ENCODE results near the gene LMO7.

LMO7 gene

DNA sequence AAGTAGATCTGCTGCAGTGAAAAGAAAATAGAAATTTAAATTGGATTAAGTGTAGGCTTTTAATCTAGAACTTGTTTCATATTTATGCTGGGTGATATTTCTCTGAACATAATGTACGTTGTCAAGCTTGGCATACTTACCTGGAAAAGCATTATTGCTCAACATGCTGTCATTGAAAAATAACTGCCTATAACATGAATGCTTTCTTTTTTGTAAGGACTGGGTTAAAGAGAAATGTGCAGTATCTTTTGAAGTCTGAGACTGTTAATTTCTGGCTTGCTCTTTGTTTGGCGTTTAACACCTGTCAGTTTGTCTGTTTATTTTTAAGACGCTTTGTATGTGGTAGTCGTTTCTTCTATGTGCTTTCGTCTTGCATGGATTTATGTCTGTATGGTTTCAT lies 175.2 kb downstream of the LMO7 start:
- Histone ChIP-seq H2AFZ (ENCODE audit: low read length) (no peak overlapping the region), H3K9ac (ENCODE audit: low read depth, low read length, poor library complexity) (no peak overlapping the region), H3K18ac (ENCODE audit: low read length) (no peak overlapping the region), H3K79me1 (ENCODE audit: low read depth, low read length) (no peaks in the 10 kb centered on the region), H3K14ac (ENCODE audit: low read length) (no peak overlapping the region), H4K91ac (ENCODE audit: low read depth, low read length, poor library complexity) (no peak overlapping the region), H3K23ac (ENCODE audit: low read depth, low read length, poor library complexity) (no peak overlapping the region), H3K4me1 (ENCODE audit: control insufficient read depth in 2 of 2, insufficient read depth in 1 of 2, low read depth in 1 of 2, low read length in 2 of 2) (no peaks in the 10 kb centered on the region), H3K4ac (ENCODE audit: low read length) (no peak overlapping the region), H3K4me3 (ENCODE audit: low read length in 2 of 2) (no peak overlapping the region), H3K4me2 (ENCODE audit: insufficient read depth, low read length, poor library complexity, severe bottlenecking) (no peak overlapping the region), H2BK12ac (ENCODE audit: low read length) (no peak overlapping the region), H3K36me3 (replicated peaks in 1 of 2; ENCODE audit: control insufficient read depth in 2 of 2, insufficient read depth in 2 of 2, low read length in 2 of 2) (no peaks in the 10 kb centered on the region), H3K9me3 (replicated peaks in 1 of 2; ENCODE audit: control insufficient read depth in 2 of 2, insufficient read depth in 1 of 2, low read depth in 1 of 2, low read length in 2 of 2) (no peaks in the 10 kb centered on the region), H2BK5ac (ENCODE audit: low read length) (no peak overlapping the region), H2BK15ac (ENCODE audit: low read length) (no peak overlapping the region), H3K27me3 (ENCODE audit: control insufficient read depth in 3 of 3, insufficient read depth in 3 of 3, low read depth in 1 of 3, low read length in 3 of 3) (no peaks in the 10 kb centered on the region), H2BK120ac (ENCODE audit: low read depth, low read length) (no peak overlapping the region), H4K8ac (ENCODE audit: low read depth, low read length) (no peak overlapping the region), H3K27ac (replicated peaks; ENCODE audit: low read length) (no peak overlapping the region), H2AK5ac (ENCODE audit: low read depth, low read length) (no peak overlapping the region)
- DNase-seq (ENCODE audit: low spot score), result no peak
- no CpG with 5 or more reads among the region's 5 CpGs for WGBS, 2 donors (ENCODE audit: extremely low coverage in 2 of 2, insufficient read length in 2 of 2, insufficient replicate concordance in 1 of 2)

DNA sequence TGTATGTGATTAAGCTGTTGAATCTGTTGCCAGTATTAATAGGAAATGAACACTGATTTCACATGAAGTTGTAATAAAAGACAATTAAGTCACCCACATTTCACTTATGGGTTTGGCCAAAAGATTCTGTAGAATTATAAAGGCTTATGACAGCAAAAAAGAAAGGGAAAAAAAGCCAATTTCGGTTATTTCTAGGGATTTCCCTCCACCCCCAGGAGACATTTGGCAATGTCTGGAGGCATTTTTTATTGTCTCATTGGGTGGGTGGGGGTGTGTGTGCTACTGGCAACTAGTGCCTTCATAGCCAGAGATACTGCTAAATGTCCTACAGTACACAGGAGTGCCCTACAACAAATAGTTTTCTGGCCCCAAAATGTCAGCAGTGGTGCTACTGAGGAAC lies 175.7 kb downstream of the LMO7 start:
- Histone ChIP-seq H3K27ac (replicated peaks; ENCODE audit: low read length) (no peak overlapping the region), H3K4me3 (ENCODE audit: low read length in 2 of 2) (no peak overlapping the region), H3K79me1 (ENCODE audit: low read depth, low read length) (no peaks in the 10 kb centered on the region), H2BK5ac (ENCODE audit: low read length) (no peak overlapping the region), H3K4me2 (ENCODE audit: insufficient read depth, low read length, poor library complexity, severe bottlenecking) (no peak overlapping the region), H3K9me3 (replicated peaks in 1 of 2; ENCODE audit: control insufficient read depth in 2 of 2, insufficient read depth in 1 of 2, low read depth in 1 of 2, low read length in 2 of 2) (no peaks in the 10 kb centered on the region), H2BK12ac (ENCODE audit: low read length) (no peak overlapping the region), H3K14ac (ENCODE audit: low read length) (no peak overlapping the region), H3K4ac (ENCODE audit: low read length) (no peak overlapping the region), H3K4me1 (ENCODE audit: control insufficient read depth in 2 of 2, insufficient read depth in 1 of 2, low read depth in 1 of 2, low read length in 2 of 2) (no peaks in the 10 kb centered on the region), H3K23ac (ENCODE audit: low read depth, low read length, poor library complexity) (no peak overlapping the region), H2BK120ac (ENCODE audit: low read depth, low read length) (no peak overlapping the region), H4K91ac (ENCODE audit: low read depth, low read length, poor library complexity) (no peak overlapping the region), H4K8ac (ENCODE audit: low read depth, low read length) (no peak overlapping the region), H3K9ac (ENCODE audit: low read depth, low read length, poor library complexity) (no peak overlapping the region), H3K18ac (ENCODE audit: low read length) (no peak overlapping the region), H3K36me3 (replicated peaks in 1 of 2; ENCODE audit: control insufficient read depth in 2 of 2, insufficient read depth in 2 of 2, low read length in 2 of 2) (no peaks in the 10 kb centered on the region), H2AFZ (ENCODE audit: low read length) (no peak overlapping the region), H2BK15ac (ENCODE audit: low read length) (no peak overlapping the region), H2AK5ac (ENCODE audit: low read depth, low read length) (no peak overlapping the region), H3K27me3 (ENCODE audit: control insufficient read depth in 3 of 3, insufficient read depth in 3 of 3, low read depth in 1 of 3, low read length in 3 of 3) (no peaks in the 10 kb centered on the region)
- DNase-seq (ENCODE audit: low spot score), result no peak
- WGBS, 2 donors (ENCODE audit: extremely low coverage in 2 of 2, insufficient read length in 2 of 2, insufficient replicate concordance in 1 of 2), result no CpG with 5 or more reads among the region's 1 CpG

DNA sequence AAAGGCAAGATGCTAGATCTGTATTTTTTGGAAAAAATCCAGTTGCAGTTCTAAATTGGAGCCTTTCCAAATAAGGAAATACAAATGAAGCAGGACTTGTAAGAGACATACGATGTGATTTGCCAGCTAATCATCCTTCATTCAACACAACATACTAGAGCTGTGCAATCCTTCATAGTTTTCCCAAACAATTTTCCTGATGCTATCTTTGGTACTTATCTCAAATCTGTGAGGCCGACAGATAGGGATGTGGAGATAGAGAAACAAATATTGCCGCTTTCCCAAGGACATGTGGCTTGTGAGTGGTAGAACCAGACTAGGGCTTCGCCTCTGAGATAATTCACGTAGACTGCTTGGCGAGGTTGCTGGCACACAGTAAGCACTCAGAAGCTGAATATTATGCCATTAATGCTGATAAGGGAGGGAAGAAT lies 176.6 kb downstream of the LMO7 start:
- no peak overlapping the region for H2AK5ac ChIP-seq (ENCODE audit: low read depth, low read length)
- no peak overlapping the region for H3K4ac ChIP-seq (ENCODE audit: low read length)
- no peak overlapping the region for H3K14ac ChIP-seq (ENCODE audit: low read length)
- no peaks in the 10 kb centered on the region for H3K4me1 ChIP-seq (ENCODE audit: control insufficient read depth in 2 of 2, insufficient read depth in 1 of 2, low read depth in 1 of 2, low read length in 2 of 2)
- H3K9me3 ChIP-seq (replicated peaks in 1 of 2; ENCODE audit: control insufficient read depth in 2 of 2, insufficient read depth in 1 of 2, low read depth in 1 of 2, low read length in 2 of 2), result no peaks in the 10 kb centered on the region
- H2BK12ac ChIP-seq (ENCODE audit: low read length), result no peak overlapping the region
- H3K4me3 ChIP-seq (ENCODE audit: low read length in 2 of 2), result no peak overlapping the region
- no peak overlapping the region for H3K4me2 ChIP-seq (ENCODE audit: insufficient read depth, low read length, poor library complexity, severe bottlenecking)
- H3K79me1 ChIP-seq (ENCODE audit: low read depth, low read length), result no peaks in the 10 kb centered on the region
- H3K36me3 ChIP-seq (replicated peaks in 1 of 2; ENCODE audit: control insufficient read depth in 2 of 2, insufficient read depth in 2 of 2, low read length in 2 of 2), result no peaks in the 10 kb centered on the region
- no peak overlapping the region for H3K9ac ChIP-seq (ENCODE audit: low read depth, low read length, poor library complexity)
- H2BK5ac ChIP-seq (ENCODE audit: low read length), result no peak overlapping the region
- H3K27me3 ChIP-seq (ENCODE audit: control insufficient read depth in 3 of 3, insufficient read depth in 3 of 3, low read depth in 1 of 3, low read length in 3 of 3), result no peaks in the 10 kb centered on the region
- no peak overlapping the region for H4K8ac ChIP-seq (ENCODE audit: low read depth, low read length)
- no peak overlapping the region for H2AFZ ChIP-seq (ENCODE audit: low read length)
- no peak overlapping the region for H3K27ac ChIP-seq (replicated peaks; ENCODE audit: low read length)
- WGBS, 2 donors (ENCODE audit: extremely low coverage in 2 of 2, insufficient read length in 2 of 2, insufficient replicate concordance in 1 of 2), result no CpG with 5 or more reads among the region's 6 CpGs
- no peak overlapping the region for H3K18ac ChIP-seq (ENCODE audit: low read length)
- H2BK120ac ChIP-seq (ENCODE audit: low read depth, low read length), result no peak overlapping the region
- no peak overlapping the region for H3K23ac ChIP-seq (ENCODE audit: low read depth, low read length, poor library complexity)
- H4K91ac ChIP-seq (ENCODE audit: low read depth, low read length, poor library complexity), result no peak overlapping the region
- DNase-seq (ENCODE audit: low spot score), result no peak
- H2BK15ac ChIP-seq (ENCODE audit: low read length), result no peak overlapping the region

DNA sequence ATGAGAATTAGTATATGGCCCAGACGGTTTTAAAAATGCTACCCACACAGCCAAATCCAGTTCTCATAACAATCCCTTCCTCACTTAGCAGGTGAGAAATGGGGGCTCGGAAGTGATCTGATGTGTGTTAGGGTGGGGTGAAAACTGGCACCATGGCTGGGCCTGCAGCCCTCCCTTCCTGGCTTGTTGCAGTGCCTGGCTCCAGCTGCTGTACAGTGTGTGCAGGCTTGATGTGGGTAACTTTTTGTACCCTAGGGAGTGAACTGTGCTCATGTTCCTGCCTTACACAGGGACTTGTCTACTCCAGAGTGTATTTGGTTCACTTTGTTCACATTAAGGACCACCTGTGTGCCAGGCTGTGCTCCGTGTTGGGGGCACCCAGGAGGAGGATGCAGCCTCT lies 177.2 kb downstream of the LMO7 start:
- no peak overlapping the region for H2BK12ac ChIP-seq (ENCODE audit: low read length)
- no peak overlapping the region for H3K18ac ChIP-seq (ENCODE audit: low read length)
- WGBS, 2 donors (ENCODE audit: extremely low coverage in 2 of 2, insufficient read length in 2 of 2, insufficient replicate concordance in 1 of 2), result no CpG with 5 or more reads among the region's 3 CpGs
- H2BK15ac ChIP-seq (ENCODE audit: low read length), result no peak overlapping the region
- no peaks in the 10 kb centered on the region for H3K36me3 ChIP-seq (replicated peaks in 1 of 2; ENCODE audit: control insufficient read depth in 2 of 2, insufficient read depth in 2 of 2, low read length in 2 of 2)
- peak overlapping the region in 1 of 2 donors; percentile 50 for H3K4me3 ChIP-seq (ENCODE audit: low read length in 2 of 2)
- H4K8ac ChIP-seq (ENCODE audit: low read depth, low read length), result no peak overlapping the region
- H2AK5ac ChIP-seq (ENCODE audit: low read depth, low read length), result no peak overlapping the region
- peak overlapping the region; percentile 54 for H3K9ac ChIP-seq (ENCODE audit: low read depth, low read length, poor library complexity)
- H3K23ac ChIP-seq (ENCODE audit: low read depth, low read length, poor library complexity), result no peak overlapping the region
- H2BK5ac ChIP-seq (ENCODE audit: low read length), result no peak overlapping the region
- H3K4ac ChIP-seq (ENCODE audit: low read length), result no peak overlapping the region
- H3K27me3 ChIP-seq (ENCODE audit: control insufficient read depth in 3 of 3, insufficient read depth in 3 of 3, low read depth in 1 of 3, low read length in 3 of 3), result no peaks in the 10 kb centered on the region
- no peaks in the 10 kb centered on the region for H3K9me3 ChIP-seq (replicated peaks in 1 of 2; ENCODE audit: control insufficient read depth in 2 of 2, insufficient read depth in 1 of 2, low read depth in 1 of 2, low read length in 2 of 2)
- no peak overlapping the region for H2AFZ ChIP-seq (ENCODE audit: low read length)
- no peak overlapping the region for H4K91ac ChIP-seq (ENCODE audit: low read depth, low read length, poor library complexity)
- H3K14ac ChIP-seq (ENCODE audit: low read length), result peak overlapping the region; percentile 3
- no peak overlapping the region for H3K4me2 ChIP-seq (ENCODE audit: insufficient read depth, low read length, poor library complexity, severe bottlenecking)
- no peak for DNase-seq (ENCODE audit: low spot score)
- H3K4me1 ChIP-seq (ENCODE audit: control insufficient read depth in 2 of 2, insufficient read depth in 1 of 2, low read depth in 1 of 2, low read length in 2 of 2), result no peaks in the 10 kb centered on the region
- H3K27ac ChIP-seq (replicated peaks; ENCODE audit: low read length), result no peak overlapping the region
- H3K79me1 ChIP-seq (ENCODE audit: low read depth, low read length), result no peaks in the 10 kb centered on the region
- no peak overlapping the region for H2BK120ac ChIP-seq (ENCODE audit: low read depth, low read length)
